SK-N-SH treated with all-trans-retinoic acid at 6 μM for 48 hours (cell line): ENCODE data around the gene MAT1A.
"Not testable (repeated sequence)": the region's sequence is repeated elsewhere in the genome, so short reads cannot be mapped to it uniquely, and the experiment has no call there.

Experiments used
- ARNTL ChIP-seq: fragments of 450-650 bp; formaldehyde crosslinking; IDR thresholded peaks from 2 replicates; pipeline ENCODE4 v1.5.0; 2020; ENCODE audit warnings: low read depth, mild to moderate bottlenecking, moderate library complexity, borderline replicate concordance
- ESRRG ChIP-seq: fragments of 250-450 bp; sonication (Bioruptor Pico); IDR thresholded peaks from 2 replicates; pipeline ENCODE4 v1.6.1; 2021; ENCODE audit warnings: mild to moderate bottlenecking
- GLIS3 ChIP-seq: fragments of 250-450 bp; sonication (Bioruptor Pico); IDR thresholded peaks from 2 replicates; pipeline ENCODE4 v1.5.0; 2020; ENCODE audit warnings: mild to moderate bottlenecking, moderate library complexity
- TCF4 ChIP-seq: fragments of 250-450 bp; sonication (Bioruptor Pico); IDR thresholded peaks from 2 replicates; pipeline ENCODE4 v1.8.0; 2021; ENCODE audit warnings: mild to moderate bottlenecking, moderate library complexity, borderline replicate concordance
- TOX ChIP-seq: fragments of 250-450 bp; sonication (Bioruptor Pico); IDR thresholded peaks from 2 replicates; pipeline ENCODE4 v1.8.0; 2021; ENCODE audit warnings: mild to moderate bottlenecking, moderate library complexity, borderline replicate concordance
- ZFP3 ChIP-seq: fragments of 250-450 bp; sonication (Bioruptor Pico); IDR thresholded peaks from 2 replicates; pipeline ENCODE4 v1.5.0; 2020; ENCODE audit warnings: mild to moderate bottlenecking, moderate library complexity

DNA sequence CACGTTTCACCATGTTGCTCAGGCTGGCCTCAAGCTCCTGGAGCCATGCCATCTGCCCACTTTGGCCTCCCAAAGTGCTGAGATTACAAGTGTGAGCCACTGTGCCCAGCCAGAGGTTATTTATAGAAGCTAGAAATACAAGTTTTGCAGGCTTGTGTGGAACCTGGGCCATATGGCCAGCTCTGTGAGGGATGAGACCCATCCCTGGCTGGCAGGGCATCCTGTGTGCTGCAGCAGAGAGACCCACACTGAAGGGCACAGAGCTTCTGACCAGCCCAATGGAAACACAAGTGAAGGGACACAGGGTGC lies 35.5 kb downstream of the MAT1A start:
- not testable (repeated sequence) for TF ChIP-seq ZFP3; ESRRG (CRISPR knock-in tag); GLIS3 (CRISPR knock-in tag); ARNTL (CRISPR knock-in tag); TCF4 (CRISPR knock-in tag); TOX
